HUES48 (cell line): ENCODE results near the gene SPTBN2.

Source experiments
- H3K27ac ChIP-seq: one replicate; pipeline ENCODE4 v1.7.0; 2013; ENCODE audit warnings: low read depth, low read length, inconsistent platforms
- H3K27me3 ChIP-seq: 2 replicates; pipeline ENCODE4 v1.6.1; 2013; ENCODE audit warnings: mild to moderate bottlenecking, low read length; ENCODE audit not compliant: control insufficient read depth, insufficient read depth
- H3K36me3 ChIP-seq: 2 replicates; pipeline ENCODE4 v1.6.1; 2013; ENCODE audit warnings: low read length; ENCODE audit not compliant: control insufficient read depth, insufficient read depth
- H3K4me1 ChIP-seq: 2 replicates; pipeline ENCODE4 v1.6.1; 2013; ENCODE audit warnings: mild to moderate bottlenecking, low read length; ENCODE audit not compliant: control insufficient read depth, insufficient read depth
- H3K4me3 ChIP-seq: 2 replicates; pipeline ENCODE4 v1.5.1; 2013; ENCODE audit warnings: mild to moderate bottlenecking, low read depth, low read length
- H3K9ac ChIP-seq: 2 replicates; pipeline ENCODE4 v1.6.1; 2013; ENCODE audit warnings: mild to moderate bottlenecking, low read depth, low read length, moderate library complexity
- H3K9me3 ChIP-seq: 2 replicates; pipeline ENCODE4 v1.6.1; 2013; ENCODE audit warnings: low read length; ENCODE audit not compliant: control insufficient read depth, insufficient read depth

SPTBN2 gene

GRCh38 chr11:66677599-66678375 is 51.2 kb downstream of the SPTBN2 start, which contains the start of gene RBM4B:
Gene RBM4B (minus strand): TSS chr11:66677887. CDS start chr11:66677079, 808 bp downstream.
- Histone ChIP-seq H3K4me3 (peak within 1 kb of the TSS; percentile 97), H3K9ac (peak within 1 kb of the TSS; percentile 84), H3K4me1 (peaks cover 25% of the 10 kb centered on the region), H3K27me3 (no peaks in the 10 kb centered on the region), H3K9me3 (no peaks in the 10 kb centered on the region), H3K27ac (peak within 1 kb of the TSS; percentile 98), H3K36me3 (peaks cover 20% of the 10 kb centered on the region)

- no peaks in the 10 kb centered on the region for H3K27me3 ChIP-seq
- no peaks in the 10 kb centered on the region for H3K9me3 ChIP-seq
- H3K36me3 ChIP-seq: peaks cover 20% of the 10 kb centered on the region
- H3K27ac ChIP-seq: peak overlapping the region; percentile 98
- peaks cover 25% of the 10 kb centered on the region for H3K4me1 ChIP-seq
- peak overlapping the region; percentile 97 for H3K4me3 ChIP-seq
- H3K9ac ChIP-seq: peak overlapping the region; percentile 76
These were observed 52.0 kb downstream of the SPTBN2 start for GRCh38 chr11:66676931-66677598.

- Histone ChIP-seq H3K9me3 (no peaks in the 10 kb centered on the region), H3K27ac (no peak overlapping the region), H3K4me3 (peak overlapping the region; percentile 97), H3K27me3 (no peaks in the 10 kb centered on the region), H3K4me1 (peaks cover 25% of the 10 kb centered on the region), H3K9ac (no peak overlapping the region), H3K36me3 (peaks cover 20% of the 10 kb centered on the region)
These were observed 52.6 kb downstream of the SPTBN2 start for GRCh38 chr11:66676282-66676919.

- peaks cover 32% of the 10 kb centered on the region for H3K36me3 ChIP-seq
- H3K27me3 ChIP-seq: no peaks in the 10 kb centered on the region
- H3K4me3 ChIP-seq: peak overlapping the region; percentile 97; the same call in 1 of the 2 replicates
- no peak overlapping the region for H3K9ac ChIP-seq
- H3K9me3 ChIP-seq: no peaks in the 10 kb centered on the region
- H3K27ac ChIP-seq: no peak overlapping the region
- peaks cover 25% of the 10 kb centered on the region for H3K4me1 ChIP-seq
These were observed 53.9 kb downstream of the SPTBN2 start for GRCh38 chr11:66674964-66675602.

GRCh38 chr11:66670816-66671215 is 58.2 kb downstream of the SPTBN2 start:
- no peak overlapping the region for H3K27ac ChIP-seq
- peaks cover 57% of the 10 kb centered on the region for H3K36me3 ChIP-seq
- H3K4me3 ChIP-seq: no peak overlapping the region
- no peaks in the 10 kb centered on the region for H3K27me3 ChIP-seq
- H3K9me3 ChIP-seq: no peaks in the 10 kb centered on the region
- no peak overlapping the region for H3K9ac ChIP-seq
- H3K4me1 ChIP-seq: peaks cover 7% of the 10 kb centered on the region; the same call in 1 of the 2 replicates

- Histone ChIP-seq H3K9me3 (no peaks in the 10 kb centered on the region), H3K9ac (no peak overlapping the region), H3K4me3 (no peak overlapping the region), H3K27me3 (no peaks in the 10 kb centered on the region), H3K4me1 (no peaks in the 10 kb centered on the region), H3K27ac (no peak overlapping the region), H3K36me3 (peaks cover 67% of the 10 kb centered on the region)
These were observed 63.6 kb downstream of the SPTBN2 start for GRCh38 chr11:66665369-66665768.

- Histone ChIP-seq H3K9me3 (no peaks in the 10 kb centered on the region), H3K9ac (no peak overlapping the region), H3K36me3 (peaks cover 72% of the 10 kb centered on the region), H3K4me3 (no peak overlapping the region), H3K4me1 (no peaks in the 10 kb centered on the region), H3K27me3 (no peaks in the 10 kb centered on the region), H3K27ac (no peak overlapping the region)
These were observed 65.2 kb downstream of the SPTBN2 start for GRCh38 chr11:66663741-66664296.

GRCh38 chr11:66659763-66660162 is 69.3 kb downstream of the SPTBN2 start:
- no peak overlapping the region for H3K9ac ChIP-seq
- no peaks in the 10 kb centered on the region for H3K4me1 ChIP-seq
- no peaks in the 10 kb centered on the region for H3K9me3 ChIP-seq
- H3K36me3 ChIP-seq: peaks cover 56% of the 10 kb centered on the region
- H3K4me3 ChIP-seq: no peak overlapping the region
- H3K27ac ChIP-seq: no peak overlapping the region
- H3K27me3 ChIP-seq: no peaks in the 10 kb centered on the region

- Histone ChIP-seq H3K27ac (no peak overlapping the region), H3K9me3 (no peaks in the 10 kb centered on the region), H3K36me3 (peaks cover 70% of the 10 kb centered on the region), H3K4me1 (no peaks in the 10 kb centered on the region), H3K9ac (no peak overlapping the region), H3K27me3 (no peaks in the 10 kb centered on the region), H3K4me3 (no peak overlapping the region)
These were observed 75.9 kb downstream of the SPTBN2 start for GRCh38 chr11:66653123-66653522.

- Histone ChIP-seq H3K27ac (no peak overlapping the region), H3K4me1 (no peaks in the 10 kb centered on the region), H3K27me3 (no peaks in the 10 kb centered on the region), H3K9ac (no peak overlapping the region), H3K4me3 (no peak overlapping the region), H3K9me3 (no peaks in the 10 kb centered on the region), H3K36me3 (peaks cover 70% of the 10 kb centered on the region)
These were observed 76.4 kb downstream of the SPTBN2 start for GRCh38 chr11:66652651-66653050.
